Ishikawa (cell line): ENCODE measurements around the gene SAPCD2.

Source experiments
- CEBPB ChIP-seq: IDR thresholded peaks from 2 replicates; pipeline ENCODE4 v1.6.1; 2012
- CREB1 ChIP-seq: IDR thresholded peaks from 2 replicates; pipeline ENCODE4 v1.6.1; 2012; ENCODE audit warnings: low read depth
- EGR1 ChIP-seq: IDR thresholded peaks from 2 replicates; pipeline ENCODE4 v1.6.1; 2012
- EP300 ChIP-seq: IDR thresholded peaks from 2 replicates; pipeline ENCODE4 v1.6.1; 2012; ENCODE audit warnings: borderline replicate concordance
- FOXM1 ChIP-seq: IDR thresholded peaks from 2 replicates; pipeline ENCODE4 v1.6.1; 2012; ENCODE audit warnings: low read depth, borderline replicate concordance
- MAX ChIP-seq: IDR thresholded peaks from 2 replicates; pipeline ENCODE4 v1.6.1; 2012
- NFIC ChIP-seq: IDR thresholded peaks from 2 replicates; pipeline ENCODE4 v1.6.1; 2012
- RAD21 ChIP-seq: IDR thresholded peaks from 2 replicates; pipeline ENCODE4 v1.6.1; 2012; ENCODE audit warnings: low read depth
- REST ChIP-seq: IDR thresholded peaks from 2 replicates; pipeline ENCODE4 v1.6.1; 2012; ENCODE audit warnings: low read depth, mild to moderate bottlenecking
- TAF1 ChIP-seq: IDR thresholded peaks from 2 replicates; pipeline ENCODE4 v1.6.1; 2012; ENCODE audit warnings: low read depth, mild to moderate bottlenecking
- TCF12 ChIP-seq: IDR thresholded peaks from 2 replicates; pipeline ENCODE4 v1.6.1; 2012; ENCODE audit warnings: low read depth
- TEAD4 ChIP-seq: IDR thresholded peaks from 2 replicates; pipeline ENCODE4 v1.6.1; 2012
- YY1 ChIP-seq: IDR thresholded peaks from 2 replicates; pipeline ENCODE4 v1.6.1; 2012; ENCODE audit warnings: low read depth
- ZBTB7A ChIP-seq: IDR thresholded peaks from 2 replicates; pipeline ENCODE4 v1.6.1; 2012; ENCODE audit warnings: low read depth
- TF ChIP-seq, protein P1 (sequence below): IDR thresholded peaks from 2 replicates; pipeline ENCODE4 v1.6.1; 2012

SAPCD2 gene

DNA sequence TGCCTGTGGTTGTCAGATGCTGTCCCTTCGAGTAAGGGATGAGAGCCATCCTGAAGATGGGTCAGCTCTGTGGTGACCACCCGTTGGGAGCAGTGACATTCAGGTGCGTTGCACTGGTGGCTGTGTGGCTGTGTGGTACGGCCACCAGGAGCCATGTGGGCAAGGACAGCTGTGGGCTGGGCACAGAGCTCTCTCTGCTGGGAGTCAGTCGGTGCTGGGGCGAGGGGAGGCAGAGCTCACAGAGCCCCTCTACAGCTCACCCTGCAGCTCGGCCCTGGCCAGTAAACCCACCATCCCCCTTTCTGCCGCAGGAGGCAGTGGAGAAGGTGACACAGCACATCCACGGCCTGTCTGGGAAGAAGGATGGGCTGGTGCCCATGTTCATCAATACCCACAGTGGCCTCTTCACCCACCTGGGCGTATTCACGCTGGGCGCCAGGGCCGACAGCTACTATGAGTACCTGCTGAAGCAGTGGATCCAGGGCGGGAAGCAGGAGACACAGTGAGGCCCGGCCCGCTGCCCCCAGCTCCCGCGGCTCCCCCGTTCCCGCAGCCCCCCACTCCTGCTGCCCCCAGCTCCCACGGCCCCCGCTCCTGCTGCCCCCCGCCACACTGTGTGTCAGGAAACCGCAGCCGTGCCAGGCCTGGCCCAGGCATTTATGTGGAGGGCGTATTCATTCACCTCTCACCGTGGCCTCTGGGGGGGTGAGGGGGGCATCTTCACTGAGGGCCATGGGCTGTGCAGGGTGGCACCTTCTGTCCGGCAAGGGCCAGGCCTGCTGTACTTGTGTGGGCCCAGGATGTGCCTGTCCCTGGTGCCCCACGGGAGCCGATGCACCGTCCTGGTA, 35.7 kb upstream of the SAPCD2 start:
- TF ChIP-seq TCF12 (no peak), ZBTB7A (no peak), CEBPB (no peak), CREB1 (no peak)
- TF ChIP-seq, protein P1, sequence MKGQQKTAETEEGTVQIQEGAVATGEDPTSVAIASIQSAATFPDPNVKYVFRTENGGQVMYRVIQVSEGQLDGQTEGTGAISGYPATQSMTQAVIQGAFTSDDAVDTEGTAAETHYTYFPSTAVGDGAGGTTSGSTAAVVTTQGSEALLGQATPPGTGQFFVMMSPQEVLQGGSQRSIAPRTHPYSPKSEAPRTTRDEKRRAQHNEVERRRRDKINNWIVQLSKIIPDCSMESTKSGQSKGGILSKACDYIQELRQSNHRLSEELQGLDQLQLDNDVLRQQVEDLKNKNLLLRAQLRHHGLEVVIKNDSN: no peak

- no peak for TF ChIP-seq TAF1
- TF ChIP-seq MAX: no peak
- TF ChIP-seq NFIC: no peak
- TF ChIP-seq ZBTB7A: no peak
- no peak for TF ChIP-seq REST
- TF ChIP-seq, protein P1: no peak
- no peak for TF ChIP-seq TCF12
- no peak for TF ChIP-seq CEBPB
- no peak for TF ChIP-seq CREB1
- no peak for TF ChIP-seq FOXM1
- no peak for TF ChIP-seq EP300
- TF ChIP-seq YY1: no peak
- no peak for TF ChIP-seq TEAD4
- TF ChIP-seq EGR1: no peak
- no peak for TF ChIP-seq RAD21
Observed at GRCh38 chr9:137103206-137103999, 33.0 kb upstream of the SAPCD2 start.

DNA sequence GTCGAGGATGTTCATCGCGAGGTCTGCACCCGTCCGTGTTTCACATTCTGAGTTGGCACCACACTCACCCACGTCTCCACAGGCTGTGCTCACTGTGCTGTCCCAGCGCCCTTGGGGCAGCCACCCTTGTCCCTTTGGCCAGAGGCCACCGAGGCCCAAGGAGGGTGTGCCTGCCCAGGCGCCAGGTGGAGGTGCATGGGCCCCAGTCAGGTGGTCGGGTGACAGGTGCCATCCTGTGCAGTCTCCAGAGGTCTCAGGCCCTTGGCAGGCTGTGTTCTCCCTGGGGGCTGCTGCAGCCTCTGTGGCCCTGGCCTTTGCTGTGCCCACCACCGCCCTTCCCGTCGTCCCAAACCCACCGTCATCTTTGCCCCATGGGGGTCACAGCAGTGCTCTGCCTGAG, 28.9 kb upstream of the SAPCD2 start:
- TF ChIP-seq YY1 (no peak), FOXM1 (no peak), RAD21 (no peak), MAX (no peak), ZBTB7A (no peak), TEAD4 (no peak), CEBPB (no peak), NFIC (no peak), TCF12 (no peak), EGR1 (no peak), TAF1 (no peak), REST (no peak), CREB1 (no peak), EP300 (no peak)
- TF ChIP-seq, protein P1: no peak

- TF ChIP-seq REST: no peak
- TF ChIP-seq TAF1: no peak
Observed at GRCh38 chr9:137097761-137098462, 27.6 kb upstream of the SAPCD2 start.
